ENCODE results near the gene CCNE1.

The CCNE1 gene

DNA sequence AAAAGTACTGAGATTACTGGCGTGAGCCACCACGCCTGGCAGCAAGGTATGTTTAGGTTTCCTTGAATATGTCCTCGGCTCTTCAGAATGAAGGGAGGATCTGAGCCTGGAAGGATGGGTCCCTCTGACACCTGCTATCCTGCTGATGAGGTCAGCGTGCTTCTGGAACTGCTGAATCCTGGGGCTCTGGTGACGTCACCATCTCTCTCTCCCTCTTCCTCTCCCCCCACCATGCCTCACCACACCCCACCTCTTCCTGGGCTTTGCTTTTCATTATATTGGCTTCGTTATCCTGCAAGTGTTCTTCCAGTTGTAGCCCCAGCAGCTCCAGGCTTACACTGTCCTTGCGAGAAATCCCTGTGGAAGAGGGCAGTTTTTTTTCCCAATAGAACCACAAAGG lies 49.8 kb downstream of the CCNE1 start:
- DNase-seq (ENCODE audit: low read depth, low spot score), result no peak
- no peak overlapping the region for H3K4me3 ChIP-seq (ENCODE audit: low read length)

DNA sequence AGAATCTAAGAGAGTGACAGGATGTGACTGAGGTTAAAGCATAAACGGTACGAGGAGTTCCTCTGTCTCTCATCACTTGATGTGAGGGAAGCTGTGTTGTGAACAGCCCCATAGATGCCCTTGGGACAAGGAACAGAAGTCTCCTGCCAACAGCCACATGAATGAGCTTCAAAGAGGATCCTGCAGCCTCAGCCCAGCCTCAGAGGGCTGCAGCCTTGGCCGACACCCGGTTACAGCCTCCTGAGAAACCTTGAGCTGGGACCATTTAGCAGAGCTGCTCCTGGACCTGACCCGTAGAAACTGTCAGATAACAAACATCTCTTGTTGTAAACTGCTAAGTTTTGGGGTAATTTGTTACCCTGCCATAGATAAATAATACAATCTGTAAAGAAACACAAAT lies 54.2 kb downstream of the CCNE1 start:
- DNase-seq (ENCODE audit: low read depth, low spot score), result no peak
- no peak overlapping the region for H3K4me3 ChIP-seq (ENCODE audit: low read length)

DNA sequence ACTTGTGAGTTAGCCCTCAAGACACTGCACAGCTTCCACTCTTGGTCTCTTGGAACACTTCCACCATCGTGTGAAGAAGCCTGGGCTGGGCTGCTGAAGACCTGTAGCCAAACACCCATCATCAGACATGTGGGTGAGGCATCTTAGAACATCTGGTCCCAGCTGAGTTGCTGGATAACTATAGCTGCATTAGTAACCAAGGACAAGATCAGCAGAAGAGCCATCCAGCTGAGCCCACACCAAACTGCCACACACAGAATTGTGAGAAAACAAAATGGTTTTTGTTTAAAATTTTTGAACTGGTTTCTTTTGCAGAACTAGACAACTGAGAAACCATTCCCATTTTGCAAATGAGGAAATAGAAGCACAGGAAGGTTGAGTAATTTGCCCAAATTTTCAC lies 56.2 kb downstream of the CCNE1 start:
- no peak for DNase-seq (ENCODE audit: low read depth, low spot score)
- H3K4me3 ChIP-seq (ENCODE audit: low read length), result no peak overlapping the region

DNA sequence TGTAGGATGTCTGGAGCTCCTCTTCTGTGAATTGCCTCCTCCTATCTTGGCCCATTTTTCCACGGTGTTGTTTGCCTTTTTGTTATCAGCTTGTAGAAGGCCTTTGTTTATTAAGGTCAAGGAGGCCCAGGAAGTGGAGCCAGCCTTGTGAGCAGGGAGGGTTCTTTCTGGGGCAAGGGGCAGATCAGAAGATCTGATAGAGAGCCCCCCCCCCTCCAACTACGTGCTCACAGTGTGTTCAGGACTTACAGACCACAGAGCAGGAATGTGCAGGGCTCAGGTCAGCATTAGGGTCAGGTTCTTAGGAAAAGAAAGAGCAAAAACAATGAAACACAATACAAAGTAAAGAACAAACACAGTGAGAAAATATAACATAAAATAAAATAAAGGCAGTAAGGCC lies 59.4 kb downstream of the CCNE1 start:
- no peak for DNase-seq (ENCODE audit: low read depth, low spot score)
- no peak overlapping the region for H3K4me3 ChIP-seq (ENCODE audit: low read length)

DNA sequence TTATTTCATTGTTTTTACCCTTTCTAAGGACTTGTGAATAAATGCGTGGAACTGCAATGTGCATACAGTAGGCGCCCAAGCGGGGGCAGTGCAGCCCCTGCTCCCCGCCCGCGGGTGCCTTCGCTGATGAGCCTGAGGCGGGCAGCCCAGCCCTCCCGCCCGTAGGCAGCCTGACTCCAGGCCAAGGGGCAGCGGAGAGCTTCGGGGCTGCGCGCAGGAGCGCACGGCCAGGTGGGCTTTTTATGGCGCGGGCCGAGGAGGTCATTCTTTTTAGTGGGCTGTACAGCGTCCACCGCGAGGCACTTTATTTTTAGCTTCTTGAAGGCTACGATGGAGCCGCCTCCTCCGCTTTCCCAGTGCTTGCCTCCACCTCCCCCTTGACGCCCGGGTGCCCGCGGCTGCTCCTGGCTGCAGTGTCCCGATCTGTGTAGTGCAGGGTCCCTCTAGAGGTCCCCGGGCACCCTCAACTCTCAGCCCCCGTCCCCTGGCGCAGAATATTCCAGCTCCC lies 60.5 kb downstream of the CCNE1 start:
- DNase-seq (ENCODE audit: low read depth, low spot score), result no peak
- H3K4me3 ChIP-seq (ENCODE audit: low read length), result no peak overlapping the region

DNA sequence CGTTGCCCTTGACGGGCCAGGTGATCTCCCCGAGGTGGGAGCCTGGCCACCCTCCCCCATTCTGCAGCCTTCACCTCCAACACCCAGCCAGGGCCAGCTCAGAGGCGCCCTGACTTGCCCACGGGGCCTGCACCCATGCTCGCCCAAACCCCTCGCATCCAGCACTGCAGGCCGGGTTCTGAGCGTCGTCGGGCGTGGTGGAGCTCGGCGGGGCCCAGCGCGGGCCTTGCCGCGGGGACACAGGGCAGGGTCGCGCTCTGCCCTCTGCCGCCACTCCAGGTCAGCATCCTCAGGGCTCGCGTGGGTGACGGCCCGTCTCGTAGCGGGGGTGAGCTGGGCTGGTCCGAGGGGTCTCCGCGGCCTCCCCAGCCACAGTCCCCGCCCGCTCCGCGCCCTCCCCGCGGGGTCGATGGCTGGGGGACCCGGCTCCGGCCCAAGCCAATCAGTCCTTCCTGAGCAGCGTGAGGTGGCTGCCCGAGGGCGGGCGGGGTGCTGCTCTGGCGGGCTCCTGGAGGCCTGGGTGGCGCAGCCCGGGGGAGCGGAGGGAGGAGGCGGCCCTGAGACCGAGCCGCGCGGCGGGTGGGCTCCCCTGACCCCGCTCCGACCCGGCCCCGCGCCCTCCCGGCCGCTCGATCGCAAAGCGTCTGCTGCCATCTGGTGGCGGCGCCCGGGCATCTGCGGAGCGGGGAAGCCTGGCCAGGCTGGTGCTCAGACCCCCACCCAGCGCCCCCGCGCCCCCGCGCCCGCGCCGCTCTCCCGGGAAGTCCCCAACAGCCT lies 61.4 kb downstream of the CCNE1 start:
- no peak for DNase-seq (ENCODE audit: low read depth, low spot score)
- H3K4me3 ChIP-seq (ENCODE audit: low read length), result peak overlapping the region; percentile 38
